HG03378 (cell line): ENCODE data around the gene ITFG1.

Experiments
- ATAC-seq: cut with Tn5 transposase; IDR thresholded peaks from one replicate; pipeline ENCODE4 v1.9.1; 2021; ENCODE audit warnings: mild to moderate bottlenecking, moderate library complexity; ENCODE audit not compliant: unreplicated experiment

ITFG1 gene

DNA sequence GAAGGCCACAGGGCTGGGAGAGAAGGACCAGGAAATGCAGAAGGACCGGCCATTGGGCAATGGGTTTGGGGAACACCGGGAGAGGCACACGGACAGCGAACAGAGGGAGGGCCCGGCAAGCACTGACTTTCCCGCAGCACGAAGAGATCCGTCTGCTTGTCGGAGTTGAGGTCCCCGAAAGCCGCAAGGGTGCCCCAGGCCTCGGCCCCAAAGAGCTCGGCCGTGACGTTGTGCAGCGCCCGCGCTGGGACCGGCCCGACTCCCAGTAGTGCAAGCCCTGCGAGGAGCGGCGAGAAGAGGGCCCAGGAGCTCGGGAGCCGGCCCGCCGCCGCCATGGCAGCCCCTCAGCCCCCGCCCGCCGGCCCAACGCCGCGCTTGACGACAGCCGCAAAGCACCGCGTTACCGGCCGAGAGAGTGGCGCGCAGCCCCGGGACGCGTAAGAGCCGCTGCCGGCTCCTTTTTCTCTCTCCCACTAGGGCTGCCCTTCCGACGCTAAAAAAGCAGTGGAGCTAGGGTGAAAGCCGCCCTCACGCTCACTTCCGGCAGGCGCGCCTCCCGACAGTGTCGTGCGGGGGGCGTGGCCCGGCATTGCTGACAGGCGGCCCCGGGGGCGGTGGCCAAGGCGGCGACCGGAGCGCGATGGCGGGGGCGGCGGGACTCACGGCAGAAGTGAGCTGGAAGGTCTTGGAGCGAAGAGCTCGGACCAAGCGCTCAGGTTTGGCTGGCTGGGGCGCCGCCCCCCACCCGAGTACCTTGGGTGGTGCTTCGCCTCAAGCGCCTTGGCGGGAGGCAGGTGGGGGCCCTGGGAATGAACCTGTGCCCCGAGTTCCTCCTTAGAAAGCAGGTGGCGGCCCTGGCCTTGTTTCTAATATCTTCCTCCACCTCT, at the start of gene ITFG1, which contains the start of gene PHKB:
Gene ITFG1 (minus strand): TSS at position 353 of the 887 bp plus-strand sequence. CDS start 18 bp downstream, at position 335.
Gene PHKB (plus strand): TSS at position 621 of the 887 bp plus-strand sequence. CDS start 20 bp downstream, at position 641.
- peak; percentile 68 for ATAC-seq

DNA sequence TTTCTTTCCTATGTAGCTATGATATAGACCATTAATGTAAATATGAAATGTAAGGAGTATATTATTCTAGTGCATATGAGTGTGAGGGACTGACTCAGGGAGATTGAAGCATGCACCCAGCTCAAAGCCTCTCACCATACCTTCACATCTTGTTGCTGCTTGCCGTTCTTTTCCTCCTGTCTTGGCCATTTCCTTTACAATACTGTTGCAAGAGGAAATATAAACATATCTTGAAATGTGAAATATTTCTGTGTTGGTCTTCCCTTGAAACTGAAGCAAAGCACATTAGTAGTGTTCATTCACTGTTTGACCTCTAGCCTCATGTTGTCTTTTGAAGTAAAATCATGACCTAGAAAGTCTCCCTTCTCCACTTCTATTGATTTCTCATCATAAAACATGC, 46.8 kb upstream of the ITFG1 start:
- no peak for ATAC-seq

DNA sequence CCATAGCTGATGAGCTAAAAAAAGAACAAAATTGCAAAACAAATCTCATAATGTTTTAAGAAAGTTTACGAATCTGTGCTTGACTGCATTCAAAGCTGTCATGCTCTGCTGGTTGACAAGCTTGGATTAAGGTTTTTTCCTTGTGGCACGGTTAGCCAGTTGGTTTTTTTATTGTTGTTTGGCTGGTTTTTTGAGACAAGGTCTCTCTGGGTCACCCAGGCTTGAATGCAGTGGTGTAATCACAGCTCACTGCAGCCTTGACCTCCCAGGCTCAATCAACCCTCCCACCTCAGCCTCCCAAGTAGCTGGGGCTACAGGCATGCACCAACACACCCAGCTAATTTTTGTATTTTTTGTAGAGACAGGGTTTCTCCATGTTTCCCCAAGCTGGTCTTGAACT, 45.9 kb upstream of the ITFG1 start:
- no peak for ATAC-seq

DNA sequence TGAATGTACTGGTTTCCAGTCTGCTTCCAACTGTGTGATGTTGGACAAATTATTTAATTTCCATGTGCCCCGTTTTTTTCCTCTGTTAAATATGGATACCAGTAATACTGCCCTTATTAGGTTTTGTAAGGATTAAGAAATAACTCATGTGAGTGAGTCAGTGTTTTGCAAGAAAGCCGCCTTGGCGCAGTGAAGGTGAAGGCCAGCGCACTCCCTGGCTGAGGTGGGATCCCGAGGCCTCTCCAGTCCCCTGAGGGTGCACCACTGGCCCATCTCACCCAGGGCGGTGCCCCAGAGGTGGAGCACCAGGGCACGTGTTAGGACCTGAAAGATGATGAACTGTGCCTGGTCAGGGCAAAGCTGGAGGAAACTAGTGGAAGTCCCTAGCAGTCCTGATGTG, 43.7 kb upstream of the ITFG1 start:
- ATAC-seq = no peak

DNA sequence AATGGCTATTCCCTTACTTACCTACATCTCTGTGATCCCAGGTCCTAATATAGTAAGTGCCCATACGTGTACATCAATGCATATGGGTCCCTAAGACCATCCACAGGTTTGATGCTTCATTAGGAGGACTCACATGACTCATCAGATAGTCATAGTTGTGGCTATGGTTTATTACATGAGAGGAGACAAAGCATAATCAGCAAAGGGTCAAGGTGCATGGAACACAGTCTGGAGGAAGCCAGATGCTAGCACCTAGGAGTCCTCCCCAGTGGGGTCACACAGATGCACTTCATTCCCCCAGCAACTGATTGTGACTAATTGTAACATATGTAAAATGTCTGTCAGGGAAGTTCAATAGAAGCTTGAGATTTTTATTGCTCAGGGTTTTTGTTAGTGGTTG, 43.1 kb upstream of the ITFG1 start:
- ATAC-seq = no peak

DNA sequence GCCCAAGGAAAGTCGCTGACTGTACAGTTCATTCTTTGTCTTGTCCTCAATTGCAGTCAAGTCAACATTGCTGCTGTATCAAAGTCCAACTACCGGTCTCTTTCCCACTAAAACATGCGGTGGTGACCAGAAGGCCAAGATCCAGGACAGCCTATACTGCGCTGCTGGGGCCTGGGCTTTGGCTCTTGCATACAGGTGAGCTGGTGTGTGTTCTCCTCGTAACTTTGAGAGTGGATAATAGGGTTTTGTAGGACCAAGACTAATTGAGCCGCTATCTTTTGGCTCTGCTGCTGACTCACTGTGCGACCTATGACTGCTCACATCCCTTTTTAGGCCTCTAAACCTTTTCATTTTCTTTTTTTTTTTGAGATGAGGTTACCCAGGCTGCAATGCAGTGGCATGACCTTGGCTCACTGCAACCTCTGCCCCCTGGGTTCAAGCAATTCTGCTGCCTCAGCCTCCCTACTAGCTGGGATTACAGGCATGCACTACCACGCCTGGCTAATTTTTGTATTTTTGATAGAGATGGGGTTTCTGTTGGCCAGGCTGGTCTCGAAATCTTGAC, 38.9 kb upstream of the ITFG1 start:
- ATAC-seq = no peak

DNA sequence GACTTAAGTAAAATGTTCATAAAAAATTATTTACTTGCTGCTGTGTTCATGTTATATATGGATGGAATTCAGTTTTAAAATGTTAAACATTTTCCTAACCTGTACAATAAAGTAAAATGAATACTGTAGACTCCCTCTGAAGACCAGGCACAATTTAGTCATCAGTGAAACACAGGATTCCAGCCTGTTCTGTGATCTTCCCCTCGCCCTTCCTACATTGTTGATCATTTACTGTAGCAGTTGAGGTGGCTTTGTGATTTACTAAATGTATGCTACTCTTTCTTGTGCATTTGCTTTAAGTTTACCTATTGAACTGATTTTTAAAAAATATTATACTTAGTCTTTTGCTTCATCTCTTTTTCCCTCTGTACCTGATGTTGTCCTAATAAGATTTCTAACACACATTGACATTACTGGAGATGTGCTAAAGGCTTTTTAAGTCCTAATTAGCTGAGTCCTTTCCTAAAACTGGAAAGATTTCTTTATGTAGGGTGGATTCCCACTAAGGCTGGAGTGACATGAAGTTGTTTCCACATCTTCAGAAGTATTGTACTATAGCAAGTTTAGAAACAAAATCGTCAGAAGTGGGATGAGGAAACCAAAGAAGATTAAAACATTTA, 38.3 kb upstream of the ITFG1 start:
- ATAC-seq = no peak

DNA sequence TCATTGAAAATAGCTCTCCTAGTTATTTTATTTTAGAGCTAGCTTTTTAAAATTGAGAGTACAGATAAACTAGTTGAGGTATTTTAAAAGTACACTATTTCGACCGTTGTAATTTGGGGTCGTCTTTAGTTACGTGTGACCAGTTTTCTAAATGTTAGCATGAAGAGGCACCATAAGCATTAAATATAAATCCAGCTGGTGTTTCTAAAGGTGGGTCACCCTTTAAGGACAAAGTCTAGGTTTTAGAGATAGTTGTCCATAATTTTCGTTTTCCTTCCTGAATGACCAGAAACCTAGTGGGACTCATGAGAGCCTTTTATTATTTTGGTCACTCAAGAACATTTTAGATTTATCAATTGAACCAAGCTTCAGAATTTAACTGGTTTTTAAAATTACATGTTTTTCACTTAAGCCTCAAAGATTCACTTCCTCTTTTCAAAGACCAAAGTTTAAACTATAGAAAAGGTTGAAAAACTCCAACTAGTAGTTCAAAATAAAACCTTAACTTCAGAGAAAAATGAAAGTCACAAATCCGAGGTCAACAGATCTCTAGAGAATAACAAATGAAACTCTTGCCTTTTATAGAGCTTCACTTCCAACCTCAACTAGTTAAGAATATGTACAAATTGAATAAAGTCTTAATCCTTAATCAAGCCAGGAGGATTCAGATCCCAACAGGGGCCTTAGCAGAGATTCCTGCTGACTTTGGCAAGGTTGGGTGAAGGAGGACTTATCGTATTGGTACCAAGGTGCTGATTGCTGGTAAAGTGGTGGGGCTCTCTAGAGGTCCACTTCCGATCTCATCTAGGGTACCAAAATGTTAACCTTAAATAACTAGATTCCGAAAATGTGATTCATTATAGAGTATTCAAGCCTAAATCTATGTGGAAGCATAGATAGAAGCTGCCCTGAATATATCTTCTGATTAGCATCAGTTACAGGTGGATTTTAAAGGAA, 32.8 kb upstream of the ITFG1 start:
- ATAC-seq = peak; percentile 65

DNA sequence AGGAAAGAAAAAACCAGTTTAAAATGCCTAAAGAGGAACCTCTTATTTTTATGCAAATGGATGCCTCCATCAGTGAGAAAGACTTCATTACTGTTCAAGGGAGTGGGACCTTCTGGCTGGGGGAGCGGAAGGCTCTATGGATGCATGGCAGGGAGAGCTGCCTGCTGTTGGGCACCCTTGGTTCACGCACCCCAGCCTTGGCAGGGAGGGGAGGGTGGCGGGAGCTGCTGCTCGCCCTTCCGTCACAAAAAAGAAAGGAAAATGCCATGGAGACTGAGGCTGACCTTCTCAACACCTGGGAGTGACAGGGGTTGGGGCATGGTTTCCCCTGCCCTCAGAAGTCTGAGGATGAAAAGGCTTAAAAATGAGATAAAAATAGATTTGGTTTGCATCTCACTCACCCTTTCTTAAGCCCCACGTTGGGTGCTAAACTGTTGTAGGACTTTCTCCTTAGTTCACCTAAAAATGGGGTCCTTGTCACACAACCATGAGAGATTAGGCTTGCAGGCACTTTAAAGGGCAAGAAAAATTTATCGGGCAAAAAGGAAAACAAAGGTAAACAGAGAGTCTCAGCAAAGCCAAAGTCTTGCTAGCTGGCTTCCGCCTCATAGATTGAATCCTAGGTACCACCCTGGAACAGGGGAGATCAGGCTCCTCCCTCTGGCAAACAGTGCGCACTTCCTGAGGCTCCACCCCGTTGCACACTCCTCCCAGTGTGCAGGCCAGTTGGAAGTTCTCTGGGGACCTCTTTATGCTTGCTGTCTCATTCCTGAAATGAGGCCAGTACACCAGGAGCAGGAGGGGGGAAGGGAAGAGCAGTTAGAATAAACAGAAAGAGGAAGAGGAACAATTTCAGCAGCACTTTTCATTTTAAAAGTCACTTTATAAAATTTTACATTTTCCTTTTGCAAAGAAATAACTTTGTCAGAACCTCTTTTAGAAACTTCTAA, 31.8 kb upstream of the ITFG1 start:
- ATAC-seq = peak; percentile 79

DNA sequence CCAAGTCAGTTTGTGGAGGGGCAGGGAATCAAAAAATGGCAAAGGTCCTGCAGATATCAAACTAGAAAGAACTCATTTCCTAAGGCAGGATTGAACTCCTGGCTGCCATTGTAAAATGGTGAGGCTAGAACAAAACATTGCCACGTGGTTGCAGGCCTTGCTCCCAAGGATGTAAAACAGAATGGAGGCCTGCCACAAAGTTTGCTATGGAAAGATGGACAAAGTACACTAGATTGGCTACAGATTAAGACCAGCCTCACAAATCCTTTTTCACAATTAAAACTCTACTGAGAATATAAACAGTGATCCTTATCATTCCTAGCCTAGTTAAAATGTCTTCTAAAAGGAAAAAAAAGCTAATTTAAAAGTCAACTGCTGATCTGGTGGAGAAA, 31.2 kb upstream of the ITFG1 start:
- no peak for ATAC-seq

DNA sequence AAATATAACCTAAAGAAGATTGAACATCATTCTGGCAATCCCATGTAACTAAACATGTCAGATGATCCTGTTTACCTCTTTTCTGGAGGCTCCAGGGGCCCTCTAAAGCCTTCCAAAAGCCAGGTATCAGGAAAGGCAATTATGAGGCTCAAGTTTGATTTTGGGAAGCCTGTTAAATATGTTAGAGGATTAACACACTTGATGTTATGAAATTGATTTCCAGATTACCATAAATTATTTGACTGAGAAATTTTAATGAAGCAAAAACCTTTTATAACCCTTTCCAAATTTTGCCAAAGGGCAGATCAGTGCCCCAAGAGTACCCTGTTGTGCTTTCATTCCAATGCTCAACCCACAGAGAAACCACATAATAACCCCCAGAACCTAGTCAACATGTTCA, 29.6 kb upstream of the ITFG1 start:
- ATAC-seq = no peak

DNA sequence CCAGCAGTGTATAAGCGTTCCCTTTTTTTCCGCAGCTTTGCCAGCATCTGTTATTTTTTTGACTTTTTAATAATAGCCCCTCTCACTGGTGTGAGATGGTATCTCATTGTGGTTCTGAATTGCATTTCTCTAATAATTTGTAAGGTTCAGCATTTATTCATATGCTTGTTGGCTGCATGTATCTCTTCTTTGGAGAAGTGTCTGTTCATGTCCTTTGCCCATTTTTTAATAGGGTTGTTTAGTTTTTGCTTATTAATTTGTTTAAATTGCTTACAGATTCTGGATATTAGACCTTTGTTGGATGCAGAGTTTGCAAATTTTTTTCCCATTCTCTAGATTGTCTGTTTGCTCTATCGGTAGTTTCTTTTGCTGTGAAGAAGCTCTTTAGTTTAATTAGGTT, 27.2 kb upstream of the ITFG1 start:
- ATAC-seq = no peak

DNA sequence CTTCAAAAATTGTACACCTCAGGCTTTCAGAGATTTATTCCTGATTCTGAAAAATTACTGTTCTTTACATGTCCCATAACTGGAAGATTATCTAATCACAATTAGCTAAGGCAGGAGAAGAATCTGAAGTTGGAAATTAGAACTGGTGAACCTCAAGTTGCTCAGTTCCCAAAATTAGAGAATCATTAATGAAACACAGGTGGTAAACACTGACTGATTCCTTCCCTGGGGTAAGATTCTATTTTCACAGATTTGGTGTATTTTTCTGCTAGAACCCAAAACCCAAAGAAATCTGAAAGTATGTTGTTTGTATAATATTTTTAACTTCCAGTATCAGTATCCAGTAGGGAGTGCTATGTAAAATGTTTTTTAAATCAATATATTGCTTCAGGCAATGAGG, 26.0 kb upstream of the ITFG1 start:
- ATAC-seq = no peak

DNA sequence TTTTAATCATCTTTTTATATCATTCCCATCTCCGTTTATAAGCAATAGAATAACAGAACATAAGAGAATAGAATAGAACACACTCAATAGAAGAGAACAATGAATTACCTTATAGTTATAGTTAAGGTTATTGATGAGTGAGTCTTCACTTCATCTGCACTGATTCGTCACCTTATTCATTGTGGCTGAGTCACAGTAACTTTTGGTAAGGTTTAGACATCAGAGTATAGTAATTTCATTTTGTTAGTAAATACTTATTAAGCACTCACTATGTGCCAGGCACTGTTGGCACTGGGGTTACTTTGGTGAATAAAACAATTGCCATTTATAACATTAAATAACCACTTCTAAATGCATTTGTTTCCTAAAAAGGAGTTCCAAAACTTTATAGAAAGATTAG, 22.8 kb upstream of the ITFG1 start:
- no peak for ATAC-seq

DNA sequence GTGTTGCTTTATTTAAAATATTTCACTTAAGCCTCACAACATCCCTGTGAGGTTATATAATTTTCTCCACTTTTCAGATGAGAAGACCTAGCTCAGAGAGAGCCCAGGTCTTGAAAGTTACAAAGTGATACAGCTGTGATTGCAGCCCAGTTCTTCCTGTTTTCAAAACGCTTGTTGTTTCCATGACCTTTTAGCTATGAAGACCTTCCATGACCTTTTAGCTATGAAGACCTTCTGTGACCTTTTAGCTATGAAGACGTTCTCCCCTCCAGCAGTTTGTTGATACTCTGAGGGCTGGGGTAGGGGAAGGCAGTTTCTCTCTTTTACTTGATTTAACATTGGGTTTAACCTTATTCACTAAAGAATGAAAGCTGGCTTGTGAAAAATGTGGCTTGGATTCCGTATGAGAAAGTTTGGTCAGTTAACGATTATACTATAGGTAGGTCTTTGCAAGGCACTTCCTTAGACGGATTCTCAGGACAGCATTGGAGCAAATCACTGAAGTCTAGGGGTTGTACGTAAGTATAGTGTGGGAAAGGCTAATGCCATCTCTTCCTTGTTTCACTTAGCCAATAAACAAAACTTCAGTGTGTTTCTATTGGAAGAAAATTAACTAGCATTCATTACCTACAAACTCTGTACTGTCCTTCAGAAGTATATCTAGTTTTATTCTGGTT, 21.0 kb upstream of the ITFG1 start:
- ATAC-seq = no peak

DNA sequence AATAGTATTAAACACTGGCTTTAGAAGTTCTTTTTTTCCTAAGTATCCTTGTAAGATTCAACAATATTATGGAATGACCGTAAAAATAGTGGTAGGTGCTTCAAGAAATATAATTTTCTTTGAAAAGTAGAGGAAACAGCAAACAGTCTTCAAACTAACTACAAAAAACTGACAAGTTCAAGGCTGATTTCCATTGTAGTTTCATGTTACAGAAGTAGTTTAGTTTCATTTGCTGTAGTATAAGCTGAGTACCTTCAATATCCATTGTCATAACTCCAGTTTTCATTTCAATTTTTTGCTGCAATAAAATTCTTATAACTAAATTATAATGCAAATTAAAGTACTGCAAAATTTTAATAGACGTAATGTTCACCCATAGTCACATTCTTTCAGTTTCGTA, 19.5 kb upstream of the ITFG1 start:
- no peak for ATAC-seq

DNA sequence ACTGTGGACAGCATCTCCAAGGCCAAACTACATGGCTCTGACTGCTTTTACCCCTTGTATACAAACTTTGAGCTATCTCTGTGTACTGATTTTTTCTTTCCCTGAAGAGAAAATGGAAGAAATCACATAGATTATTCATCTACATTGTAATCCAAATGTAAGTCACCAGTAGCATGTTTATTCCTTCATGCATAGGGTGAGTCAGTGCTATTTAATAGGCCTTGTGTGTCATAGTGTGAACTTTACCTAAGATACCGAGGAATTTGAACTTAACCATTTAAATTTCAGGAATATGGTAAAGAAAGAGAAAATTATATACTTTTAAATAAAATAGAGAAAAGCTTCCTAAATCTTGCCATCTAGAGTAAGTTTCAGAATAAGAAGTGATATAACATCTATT, 16.8 kb upstream of the ITFG1 start:
- no peak for ATAC-seq

DNA sequence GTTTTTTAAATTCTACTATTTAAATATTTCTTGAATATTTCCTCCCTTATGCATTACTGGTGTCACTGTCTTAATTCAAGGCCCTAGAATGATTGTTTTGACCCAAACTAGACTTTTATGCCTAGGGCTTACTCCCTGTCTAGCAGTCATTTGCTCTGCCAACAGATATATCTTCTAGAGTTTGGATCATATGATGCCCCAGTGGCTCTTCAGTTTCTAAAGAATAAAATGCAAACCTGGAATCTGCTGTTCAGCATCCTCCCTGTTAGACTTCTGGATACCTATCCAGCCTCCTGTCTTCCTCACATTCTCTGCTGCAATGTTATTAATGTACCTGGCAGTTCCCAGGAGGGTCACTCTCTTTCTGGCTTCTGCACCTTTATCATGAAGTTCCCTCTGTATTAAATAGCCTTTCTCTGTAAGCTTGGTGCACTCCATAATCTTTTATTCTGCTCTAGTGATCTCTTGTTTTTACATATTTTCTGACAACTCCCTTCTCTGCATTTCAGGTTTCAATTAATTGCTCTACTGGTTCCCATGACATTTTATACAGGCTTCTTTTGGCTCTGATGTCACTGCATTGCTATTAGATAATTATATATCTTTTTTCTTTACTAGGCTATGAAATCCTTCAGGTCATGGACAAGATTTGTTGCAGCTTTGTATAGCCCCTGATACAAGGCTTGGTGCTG, 15.9 kb upstream of the ITFG1 start:
- ATAC-seq = no peak

DNA sequence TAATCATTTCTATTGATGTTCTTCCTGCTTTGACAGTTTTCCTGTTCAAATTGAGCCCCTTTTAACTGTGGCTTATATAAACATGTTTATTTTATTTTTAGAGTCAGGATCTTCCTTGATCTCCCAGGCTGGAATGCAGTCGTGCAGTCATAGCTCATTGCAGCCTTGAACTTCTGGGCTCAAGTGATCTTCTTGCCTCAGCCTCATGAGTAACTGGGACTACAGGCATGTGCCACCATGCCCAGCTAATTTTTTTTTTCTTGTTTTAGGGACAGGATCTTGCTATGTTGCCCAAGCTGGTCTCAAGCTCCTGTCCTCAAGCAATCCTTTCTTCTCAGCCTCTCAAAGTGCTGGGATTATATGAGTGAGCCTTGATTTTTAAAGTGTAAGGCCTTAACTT, 14.9 kb upstream of the ITFG1 start:
- no peak for ATAC-seq
